ENCODE data around the gene GPR4.

GPR4 gene

DNA sequence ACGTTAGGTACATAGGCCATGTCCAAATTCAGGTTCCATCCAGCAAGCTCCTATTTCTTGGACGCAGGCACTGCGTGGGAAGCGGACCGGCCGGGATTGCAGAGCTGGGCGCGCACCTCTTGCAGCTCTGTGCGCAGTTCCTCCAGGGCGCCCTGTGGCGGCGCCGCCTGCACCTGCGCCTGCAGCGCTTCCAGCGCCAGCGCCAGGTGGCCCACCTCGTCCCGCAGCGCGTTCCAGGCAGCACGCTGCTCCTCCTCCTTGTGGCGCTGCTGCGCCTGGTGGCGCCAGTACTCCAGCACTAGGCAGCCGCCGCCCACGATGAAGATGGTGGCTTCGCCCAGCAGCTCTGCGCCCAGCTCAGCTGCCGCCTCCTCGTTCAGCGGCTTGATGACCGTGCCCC, 48.5 kb downstream of the GPR4 start:
- TF ChIP-seq ARNTL (CRISPR knock-in tag; IDR thresholded peaks at IDR 0.05; ENCODE audit: borderline replicate concordance, low read depth) (no peak), ZFP30 (CRISPR knock-in tag; IDR thresholded peaks at IDR 0.05) (no peak), PPARA (CRISPR knock-in tag; IDR thresholded peaks at IDR 0.05; ENCODE audit: borderline replicate concordance) (no peak), ESRRG (CRISPR knock-in tag; IDR thresholded peaks at IDR 0.05) (no peak), TOX (CRISPR knock-in tag; IDR thresholded peaks at IDR 0.05; ENCODE audit: borderline replicate concordance) (no peak)
- ATAC-seq = no peak

- TF ChIP-seq OSR1 (CRISPR knock-in tag; IDR thresholded peaks at IDR 0.05) (no peak), ZNF8 (CRISPR knock-in tag; IDR thresholded peaks at IDR 0.05) (no peak), POU6F1 (CRISPR knock-in tag; IDR thresholded peaks at IDR 0.05; ENCODE audit: borderline replicate concordance, low read depth) (no peak), TSHZ2 (CRISPR knock-in tag; IDR thresholded peaks at IDR 0.05) (no peak), ZNF565 (CRISPR knock-in tag; conservative IDR thresholded peaks at IDR 0.05; ENCODE audit: low read depth) (no peak)
- TF ChIP-seq, protein P1, sequence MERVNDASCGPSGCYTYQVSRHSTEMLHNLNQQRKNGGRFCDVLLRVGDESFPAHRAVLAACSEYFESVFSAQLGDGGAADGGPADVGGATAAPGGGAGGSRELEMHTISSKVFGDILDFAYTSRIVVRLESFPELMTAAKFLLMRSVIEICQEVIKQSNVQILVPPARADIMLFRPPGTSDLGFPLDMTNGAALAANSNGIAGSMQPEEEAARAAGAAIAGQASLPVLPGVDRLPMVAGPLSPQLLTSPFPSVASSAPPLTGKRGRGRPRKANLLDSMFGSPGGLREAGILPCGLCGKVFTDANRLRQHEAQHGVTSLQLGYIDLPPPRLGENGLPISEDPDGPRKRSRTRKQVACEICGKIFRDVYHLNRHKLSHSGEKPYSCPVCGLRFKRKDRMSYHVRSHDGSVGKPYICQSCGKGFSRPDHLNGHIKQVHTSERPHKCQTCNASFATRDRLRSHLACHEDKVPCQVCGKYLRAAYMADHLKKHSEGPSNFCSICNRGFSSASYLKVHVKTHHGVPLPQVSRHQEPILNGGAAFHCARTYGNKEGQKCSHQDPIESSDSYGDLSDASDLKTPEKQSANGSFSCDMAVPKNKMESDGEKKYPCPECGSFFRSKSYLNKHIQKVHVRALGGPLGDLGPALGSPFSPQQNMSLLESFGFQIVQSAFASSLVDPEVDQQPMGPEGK (CRISPR knock-in tag; IDR thresholded peaks at IDR 0.05; ENCODE audit: borderline replicate concordance) = no peak
- no peak for ATAC-seq
These were observed 53.9 kb downstream of the GPR4 start for GRCh38 chr19:45547965-45548609.

GRCh38 chr19:45547211-45547770, 54.7 kb downstream of the GPR4 start:
- ATAC-seq = no peak
- TF ChIP-seq, protein P2, sequence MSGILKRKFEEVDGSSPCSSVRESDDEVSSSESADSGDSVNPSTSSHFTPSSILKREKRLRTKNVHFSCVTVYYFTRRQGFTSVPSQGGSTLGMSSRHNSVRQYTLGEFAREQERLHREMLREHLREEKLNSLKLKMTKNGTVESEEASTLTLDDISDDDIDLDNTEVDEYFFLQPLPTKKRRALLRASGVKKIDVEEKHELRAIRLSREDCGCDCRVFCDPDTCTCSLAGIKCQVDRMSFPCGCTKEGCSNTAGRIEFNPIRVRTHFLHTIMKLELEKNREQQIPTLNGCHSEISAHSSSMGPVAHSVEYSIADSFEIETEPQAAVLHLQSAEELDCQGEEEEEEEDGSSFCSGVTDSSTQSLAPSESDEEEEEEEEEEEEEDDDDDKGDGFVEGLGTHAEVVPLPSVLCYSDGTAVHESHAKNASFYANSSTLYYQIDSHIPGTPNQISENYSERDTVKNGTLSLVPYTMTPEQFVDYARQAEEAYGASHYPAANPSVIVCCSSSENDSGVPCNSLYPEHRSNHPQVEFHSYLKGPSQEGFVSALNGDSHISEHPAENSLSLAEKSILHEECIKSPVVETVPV (CRISPR knock-in tag; IDR thresholded peaks at IDR 0.05) = no peak
- TF ChIP-seq ZNF8 (CRISPR knock-in tag; IDR thresholded peaks at IDR 0.05) (no peak), ZNF70 (CRISPR knock-in tag; IDR thresholded peaks at IDR 0.05) (no peak), POU6F1 (CRISPR knock-in tag; IDR thresholded peaks at IDR 0.05; ENCODE audit: borderline replicate concordance, low read depth) (no peak), TSHZ2 (CRISPR knock-in tag; IDR thresholded peaks at IDR 0.05) (no peak), GLIS3 (CRISPR knock-in tag; IDR thresholded peaks at IDR 0.05) (no peak), TCF4 (CRISPR knock-in tag; IDR thresholded peaks at IDR 0.05; ENCODE audit: borderline replicate concordance) (no peak), ARNTL (CRISPR knock-in tag; IDR thresholded peaks at IDR 0.05; ENCODE audit: borderline replicate concordance, low read depth) (no peak)
- TF ChIP-seq, protein P3, sequence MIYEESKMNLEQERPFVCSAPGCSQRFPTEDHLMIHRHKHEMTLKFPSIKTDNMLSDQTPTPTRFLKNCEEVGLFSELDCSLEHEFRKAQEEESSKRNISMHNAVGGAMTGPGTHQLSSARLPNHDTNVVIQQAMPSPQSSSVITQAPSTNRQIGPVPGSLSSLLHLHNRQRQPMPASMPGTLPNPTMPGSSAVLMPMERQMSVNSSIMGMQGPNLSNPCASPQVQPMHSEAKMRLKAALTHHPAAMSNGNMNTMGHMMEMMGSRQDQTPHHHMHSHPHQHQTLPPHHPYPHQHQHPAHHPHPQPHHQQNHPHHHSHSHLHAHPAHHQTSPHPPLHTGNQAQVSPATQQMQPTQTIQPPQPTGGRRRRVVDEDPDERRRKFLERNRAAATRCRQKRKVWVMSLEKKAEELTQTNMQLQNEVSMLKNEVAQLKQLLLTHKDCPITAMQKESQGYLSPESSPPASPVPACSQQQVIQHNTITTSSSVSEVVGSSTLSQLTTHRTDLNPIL (CRISPR knock-in tag; IDR thresholded peaks at IDR 0.05; ENCODE audit: low read depth) = no peak

Measured in SK-N-SH treated with all-trans-retinoic acid at 6 μM for 48 hours (cell line).